GM23248 (cell line): Measurements from ENCODE around the gene PPP1R15B.

Experiments
- EZH2 ChIP-seq: fragments of 200-600 bp; sonication (generic); IDR thresholded peaks from 2 replicates; pipeline ENCODE4 v1.6.1; 2018; ENCODE audit warnings: antibody characterized with exemption, mild to moderate bottlenecking; ENCODE audit not compliant: insufficient read depth, poor library complexity, severe bottlenecking
- EZH2phosphoT487 ChIP-seq: fragments of 200-600 bp; sonication (generic); IDR thresholded peaks from 2 replicates; pipeline ENCODE4 v1.6.1; 2018; ENCODE audit warnings: antibody characterized with exemption, moderate library complexity, mild to moderate bottlenecking, low read depth; ENCODE audit not compliant: insufficient read depth

- TF ChIP-seq EZH2 (peak; percentile 9), EZH2phosphoT487 (no peak)
These were observed 33.6 kb downstream of the PPP1R15B start for GRCh38 chr1:204377800-204378668.
